Measurements from ENCODE around the gene EPHB2.
A peak's percentile ranks its signal among the peaks of the same experiment; 100 is the strongest.

Gene EPHB2

DNA sequence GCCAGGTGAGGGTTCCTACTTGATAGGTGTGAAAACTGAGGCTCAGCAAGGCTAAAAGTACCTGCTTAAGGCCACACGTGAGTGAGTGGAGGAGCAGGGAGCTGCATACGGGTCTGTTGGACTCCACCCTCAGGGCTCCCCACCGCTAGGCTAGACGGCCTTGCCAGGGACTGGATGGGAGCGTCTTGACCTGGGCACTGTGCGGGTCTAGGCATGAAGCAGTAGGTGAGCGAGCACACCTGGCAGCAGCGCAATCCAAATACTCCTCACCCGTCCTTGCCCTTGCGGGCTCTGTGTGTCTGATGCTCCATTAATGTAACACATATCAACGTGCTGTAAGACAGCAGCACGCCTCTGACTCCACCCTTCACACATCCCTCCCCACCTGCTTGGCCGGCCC, 168.0 kb downstream of the EPHB2 start:
- no peak for TF ChIP-seq FOXP2 (optimal IDR thresholded peaks at IDR 0.05; ENCODE audit: control extremely low read depth, extremely low read length, insufficient read depth)
- no peak for TF ChIP-seq EZH2 (IDR thresholded peaks at IDR 0.05)
- no peak for TF ChIP-seq POLR2AphosphoS5 (IDR thresholded peaks at IDR 0.05; ENCODE audit: borderline replicate concordance, low read depth, low read length)
- Histone ChIP-seq H3K36me3 (ENCODE audit: insufficient read depth, low read length) (no peaks in the 10 kb centered on the region), H3K27ac (no peak overlapping the region), H3K9me3 (ENCODE audit: low read depth, low read length) (no peaks in the 10 kb centered on the region), H3K4me3 (no peak overlapping the region), H3K9ac (ENCODE audit: insufficient read length) (no peak overlapping the region)
- DNase-seq (ENCODE audit: low read depth, low spot score) = no peak

DNA sequence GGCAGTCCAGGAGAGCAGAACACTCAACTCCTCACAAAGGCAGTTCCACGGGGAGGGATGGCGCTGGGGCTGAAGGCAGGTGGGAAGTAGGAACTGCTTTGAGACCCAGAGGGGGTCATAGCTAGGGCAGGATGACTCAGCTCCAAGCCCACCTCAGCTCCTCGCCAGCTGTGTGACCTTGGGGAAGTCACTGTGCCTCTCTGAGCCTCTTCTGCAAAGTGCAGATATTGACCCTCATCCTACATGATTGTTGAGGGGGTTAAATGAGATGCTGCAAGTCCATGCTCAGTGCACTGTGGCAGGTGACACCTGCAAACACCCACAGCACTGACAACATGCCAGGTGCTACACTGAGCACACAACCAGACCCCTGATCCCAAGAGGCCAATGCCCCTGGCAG, 168.8 kb downstream of the EPHB2 start:
- no peak for DNase-seq (ENCODE audit: low read depth, low spot score)
- Histone ChIP-seq H3K36me3 (ENCODE audit: insufficient read depth, low read length) (no peaks in the 10 kb centered on the region), H3K4me3 (no peak overlapping the region), H3K27ac (no peak overlapping the region), H3K9me3 (ENCODE audit: low read depth, low read length) (no peaks in the 10 kb centered on the region), H3K9ac (ENCODE audit: insufficient read length) (no peak overlapping the region)
- no peak for TF ChIP-seq EZH2 (IDR thresholded peaks at IDR 0.05)
- no peak for TF ChIP-seq FOXP2 (optimal IDR thresholded peaks at IDR 0.05; ENCODE audit: control extremely low read depth, extremely low read length, insufficient read depth)
- no peak for TF ChIP-seq POLR2AphosphoS5 (IDR thresholded peaks at IDR 0.05; ENCODE audit: borderline replicate concordance, low read depth, low read length)

DNA sequence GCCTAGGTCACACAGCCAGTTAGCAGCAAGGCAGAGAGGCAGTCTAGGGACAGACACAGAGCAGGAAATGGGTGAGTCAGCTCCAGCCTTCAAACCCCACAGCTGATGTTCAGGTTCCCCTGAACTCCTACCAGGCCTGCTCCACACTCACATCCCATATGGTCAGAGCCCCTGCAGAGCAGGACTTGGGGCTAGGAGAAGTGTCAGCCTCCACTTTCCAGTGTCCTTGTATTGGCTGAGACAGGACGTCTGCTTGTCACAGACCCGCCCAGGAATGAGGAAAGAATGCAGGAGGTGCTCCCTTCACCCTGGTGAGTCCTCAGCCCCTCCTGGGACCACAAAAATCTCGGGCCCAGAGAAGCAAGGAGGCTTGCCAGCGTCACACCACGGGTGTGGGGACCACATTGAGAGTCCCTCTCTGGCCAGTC, 169.5 kb downstream of the EPHB2 start:
- Histone ChIP-seq H3K9me3 (ENCODE audit: low read depth, low read length) (no peaks in the 10 kb centered on the region), H3K36me3 (ENCODE audit: insufficient read depth, low read length) (no peaks in the 10 kb centered on the region), H3K4me3 (no peak overlapping the region), H3K9ac (ENCODE audit: insufficient read length) (no peak overlapping the region), H3K27ac (no peak overlapping the region)
- DNase-seq (ENCODE audit: low read depth, low spot score) = no peak
- TF ChIP-seq POLR2AphosphoS5 (IDR thresholded peaks at IDR 0.05; ENCODE audit: borderline replicate concordance, low read depth, low read length) (no peak), FOXP2 (optimal IDR thresholded peaks at IDR 0.05; ENCODE audit: control extremely low read depth, extremely low read length, insufficient read depth) (no peak)

DNA sequence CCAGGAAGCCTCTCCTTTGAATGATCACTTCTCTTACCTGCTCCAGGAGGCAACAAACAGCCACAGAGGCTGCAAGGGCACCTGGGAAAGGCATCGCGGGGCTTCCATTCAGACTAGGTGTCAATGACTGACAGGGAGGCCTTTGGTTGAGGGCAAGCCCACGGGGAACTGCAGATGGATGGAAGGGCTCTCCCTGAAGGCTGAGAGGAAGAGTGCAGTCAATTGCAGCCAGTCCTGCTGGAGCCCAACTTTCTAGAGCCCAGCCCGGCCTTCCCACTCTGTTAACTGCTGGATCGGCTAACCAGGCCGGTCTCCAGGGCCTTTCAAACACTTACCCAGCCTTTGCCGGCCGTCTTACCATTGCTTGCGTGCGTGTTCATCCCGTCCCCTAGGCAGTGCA, 172.8 kb downstream of the EPHB2 start:
- Histone ChIP-seq H3K36me3 (ENCODE audit: insufficient read depth, low read length) (no peaks in the 10 kb centered on the region), H3K4me3 (no peak overlapping the region), H3K9me3 (ENCODE audit: low read depth, low read length) (no peaks in the 10 kb centered on the region), H3K27ac (no peak overlapping the region), H3K9ac (ENCODE audit: insufficient read length) (no peak overlapping the region)
- DNase-seq (ENCODE audit: low read depth, low spot score) = no peak
- TF ChIP-seq FOXP2 (optimal IDR thresholded peaks at IDR 0.05; ENCODE audit: control extremely low read depth, extremely low read length, insufficient read depth) = no peak
- no peak for TF ChIP-seq EZH2 (IDR thresholded peaks at IDR 0.05)
- TF ChIP-seq POLR2AphosphoS5 (IDR thresholded peaks at IDR 0.05; ENCODE audit: borderline replicate concordance, low read depth, low read length) = no peak

DNA sequence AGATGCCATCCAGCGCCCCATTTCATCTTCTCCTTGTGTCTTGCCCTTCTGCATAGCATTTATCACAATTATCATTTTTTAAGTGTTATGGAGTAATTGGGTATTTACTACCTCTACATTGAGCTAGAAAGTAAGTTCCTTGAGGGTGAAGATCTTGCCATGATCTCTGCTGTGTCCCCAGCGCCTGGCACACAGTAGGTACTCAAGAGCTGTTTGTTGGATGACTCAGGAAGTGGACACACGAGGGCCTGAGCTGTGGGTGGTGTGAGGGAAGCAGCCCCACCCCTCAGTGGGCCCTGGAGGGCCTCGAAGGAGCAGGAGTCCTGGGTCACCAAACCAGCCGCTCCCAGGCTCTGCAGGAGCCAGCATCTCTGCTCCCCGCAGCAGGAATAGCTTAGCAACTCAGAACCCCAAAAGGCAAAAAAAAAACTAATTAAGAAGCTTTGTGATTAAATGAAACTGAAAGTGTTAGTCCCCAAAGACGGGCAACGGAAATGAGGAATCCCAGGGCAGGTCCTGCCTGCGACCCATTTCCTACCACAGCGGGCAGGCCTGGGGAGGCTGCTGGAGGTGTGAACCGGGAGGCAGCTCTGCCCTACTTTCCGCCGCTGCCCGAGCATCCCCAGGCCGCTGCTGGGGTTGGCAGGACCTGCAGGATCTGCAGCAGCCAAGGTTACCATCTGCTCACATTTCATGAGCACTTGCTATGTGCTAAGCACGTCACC, 174.3 kb downstream of the EPHB2 start:
- TF ChIP-seq POLR2AphosphoS5 (IDR thresholded peaks at IDR 0.05; ENCODE audit: borderline replicate concordance, low read depth, low read length) (no peak), FOXP2 (optimal IDR thresholded peaks at IDR 0.05; ENCODE audit: control extremely low read depth, extremely low read length, insufficient read depth) (no peak), EZH2 (IDR thresholded peaks at IDR 0.05) (no peak)
- Histone ChIP-seq H3K9me3 (ENCODE audit: low read depth, low read length) (no peaks in the 10 kb centered on the region), H3K36me3 (ENCODE audit: insufficient read depth, low read length) (no peaks in the 10 kb centered on the region), H3K9ac (ENCODE audit: insufficient read length) (no peak overlapping the region), H3K4me3 (no peak overlapping the region), H3K27ac (no peak overlapping the region)
- no peak for DNase-seq (ENCODE audit: low read depth, low spot score)

DNA sequence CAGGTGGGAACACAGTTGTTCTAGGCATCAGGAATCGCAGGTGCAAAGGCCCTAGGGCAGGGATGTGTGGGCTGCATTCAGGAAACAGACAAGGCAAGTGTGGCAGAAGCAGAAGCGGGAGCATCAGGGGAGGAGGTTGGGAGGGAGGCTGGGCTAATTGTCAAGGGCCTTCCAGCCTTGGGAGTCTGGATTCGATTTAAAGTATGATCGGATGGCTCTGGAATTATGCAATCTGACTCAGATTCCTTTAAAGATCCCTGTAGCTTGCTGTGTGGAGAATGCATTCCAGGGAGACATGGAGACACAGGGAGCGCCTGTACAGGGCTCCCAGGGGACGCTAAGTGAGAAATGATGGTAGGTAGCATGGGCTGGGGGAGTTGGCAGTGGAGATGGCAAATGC, 175.6 kb downstream of the EPHB2 start:
- DNase-seq (ENCODE audit: low read depth, low spot score) = peak; percentile 8
- TF ChIP-seq FOXP2 (optimal IDR thresholded peaks at IDR 0.05; ENCODE audit: control extremely low read depth, extremely low read length, insufficient read depth) = no peak
- TF ChIP-seq POLR2AphosphoS5 (IDR thresholded peaks at IDR 0.05; ENCODE audit: borderline replicate concordance, low read depth, low read length) = no peak
- no peak for TF ChIP-seq EZH2 (IDR thresholded peaks at IDR 0.05)

DNA sequence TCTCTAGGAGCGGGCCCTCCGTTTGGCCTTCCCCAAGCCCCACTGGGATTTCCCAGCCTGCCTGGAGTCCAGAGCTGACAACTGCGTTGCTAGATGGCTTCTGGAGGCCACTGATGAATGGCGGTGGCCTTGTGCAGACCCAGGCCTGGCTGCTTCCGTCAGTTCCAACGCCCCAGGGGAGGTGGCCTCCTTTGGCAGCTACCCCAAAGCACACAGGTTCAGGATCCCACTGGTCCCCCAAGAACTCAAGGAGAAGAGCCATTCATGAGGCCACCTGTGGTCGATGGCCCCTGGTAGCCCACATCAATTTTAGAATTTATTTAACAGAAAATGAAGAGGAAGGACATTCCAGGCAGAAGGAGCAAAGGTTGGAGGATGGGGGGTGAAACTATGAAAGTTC, 176.9 kb downstream of the EPHB2 start:
- H3K36me3 ChIP-seq (ENCODE audit: insufficient read depth, low read length) = no peaks in the 10 kb centered on the region
- no peaks in the 10 kb centered on the region for H3K9me3 ChIP-seq (ENCODE audit: low read depth, low read length)
- H3K4me3 ChIP-seq = no peak overlapping the region
- no peak overlapping the region for H3K27ac ChIP-seq
- no peak for DNase-seq (ENCODE audit: low read depth, low spot score)
- H3K9ac ChIP-seq (ENCODE audit: insufficient read length) = no peak overlapping the region
- TF ChIP-seq FOXP2 (optimal IDR thresholded peaks at IDR 0.05; ENCODE audit: control extremely low read depth, extremely low read length, insufficient read depth) (no peak), EZH2 (IDR thresholded peaks at IDR 0.05) (no peak), POLR2AphosphoS5 (IDR thresholded peaks at IDR 0.05; ENCODE audit: borderline replicate concordance, low read depth, low read length) (no peak)

More for the DNA sequence above, 175.6 kb downstream of the EPHB2 start:
- Histone ChIP-seq H3K36me3 (ENCODE audit: insufficient read depth, low read length) (no peaks in the 10 kb centered on the region), H3K27ac (no peak overlapping the region), H3K9me3 (ENCODE audit: low read depth, low read length) (no peaks in the 10 kb centered on the region), H3K4me3 (no peak overlapping the region), H3K9ac (ENCODE audit: insufficient read length) (no peak overlapping the region)

DNA sequence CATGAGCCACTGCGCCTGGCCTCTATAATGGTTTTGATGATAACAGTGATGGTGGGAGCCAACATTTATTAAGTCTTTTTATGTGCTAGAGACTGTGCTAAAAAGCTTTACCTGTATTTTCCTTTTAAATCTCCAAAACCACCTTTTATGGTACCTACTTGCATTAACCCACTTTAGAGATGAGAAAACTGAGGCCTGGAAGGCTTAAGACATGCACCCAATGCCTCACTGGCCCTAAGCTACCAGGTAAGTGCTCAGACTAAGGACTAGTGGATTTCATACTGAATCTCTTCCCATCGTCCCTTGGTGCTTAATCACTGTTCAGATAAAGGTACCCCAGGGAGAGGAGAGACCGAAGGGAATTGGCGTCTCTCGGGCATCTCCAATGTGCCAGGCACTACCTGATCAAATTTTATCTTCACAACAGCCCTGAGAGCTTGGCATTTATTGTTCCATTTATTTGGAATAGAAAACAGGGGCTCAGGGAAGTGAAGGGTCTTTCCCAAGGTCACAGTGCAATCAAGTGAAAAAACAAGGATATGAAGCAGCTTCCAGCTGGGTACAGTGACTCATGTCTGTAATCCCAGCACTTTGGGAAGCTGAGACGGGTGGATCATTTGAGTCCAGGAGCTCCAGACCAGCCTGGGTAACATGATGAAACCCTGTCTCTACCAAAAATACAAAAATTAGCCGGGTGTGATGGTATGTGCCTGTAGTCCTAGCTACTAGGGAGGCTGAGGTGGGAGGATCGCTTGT, 177.9 kb downstream of the EPHB2 start:
- no peak for TF ChIP-seq FOXP2 (optimal IDR thresholded peaks at IDR 0.05; ENCODE audit: control extremely low read depth, extremely low read length, insufficient read depth)
- no peak for TF ChIP-seq POLR2AphosphoS5 (IDR thresholded peaks at IDR 0.05; ENCODE audit: borderline replicate concordance, low read depth, low read length)
- TF ChIP-seq EZH2 (IDR thresholded peaks at IDR 0.05) = no peak
- no peak overlapping the region for H3K4me3 ChIP-seq
- H3K36me3 ChIP-seq (ENCODE audit: insufficient read depth, low read length) = no peaks in the 10 kb centered on the region
- H3K9ac ChIP-seq (ENCODE audit: insufficient read length) = no peak overlapping the region
- H3K27ac ChIP-seq = no peak overlapping the region
- H3K9me3 ChIP-seq (ENCODE audit: low read depth, low read length) = no peaks in the 10 kb centered on the region
- DNase-seq (ENCODE audit: low read depth, low spot score) = no peak

Data from SK-N-MC (cell line).